DND-41 (cell line): ENCODE data around the gene KIAA1958.

ENCODE experiments used
- ATAC-seq: fragments of 200-7000 bp; cut with Tn5 transposase; 3 replicates; pipeline ENCODE4 v1.9.1; 2021; ENCODE audit warnings: low read depth; ENCODE audit not compliant: insufficient read depth
- DNase-seq: peaks from one replicate; pipeline ENCODE4 v3.0.0-alpha.2; 2020
- H2AFZ ChIP-seq: 2 replicates; pipeline ENCODE4 v1.6.0; 2012; ENCODE audit warnings: low read depth, low read length
- H3K27ac ChIP-seq: 2 replicates; pipeline ENCODE4 v1.5.1; 2012; ENCODE audit warnings: low read length, inconsistent platforms
- H3K27me3 ChIP-seq: fragments of 200-600 bp; sonication (generic); 2 replicates; pipeline ENCODE4 v1.6.0; 2012; ENCODE audit warnings: low read length, mild to moderate bottlenecking, inconsistent platforms; ENCODE audit not compliant: insufficient read depth, poor library complexity
- H3K36me3 ChIP-seq: 2 replicates; pipeline ENCODE4 v1.5.1; 2012; ENCODE audit warnings: low read length, inconsistent platforms; ENCODE audit not compliant: insufficient read depth
- H3K4me1 ChIP-seq: 2 replicates; pipeline ENCODE4 v1.5.1; 2012; ENCODE audit warnings: mild to moderate bottlenecking, low read length; ENCODE audit not compliant: insufficient read depth
- H3K4me2 ChIP-seq: 2 replicates; pipeline ENCODE4 v1.6.0; 2012; ENCODE audit warnings: mild to moderate bottlenecking, moderate library complexity, low read length, inconsistent platforms; ENCODE audit not compliant: insufficient read depth
- H3K4me3 ChIP-seq, 2 experiments: fragments of 200-600 bp in 1 of 2; shearing (Covaris generic) in 1 of 2; 2 replicates each; pipeline ENCODE4 v1.5.1; 2012 to 2016; ENCODE audit warnings: inconsistent platforms in 2 of 2, low read length in 2 of 2, mild to moderate bottlenecking in 2 of 2, low read depth in 1 of 2, moderate library complexity in 1 of 2
- H3K79me2 ChIP-seq: 2 replicates; pipeline ENCODE4 v1.6.0; 2012; ENCODE audit warnings: low read length, inconsistent platforms; ENCODE audit not compliant: insufficient read depth
- H3K9ac ChIP-seq: 2 replicates; pipeline ENCODE4 v1.6.0; 2012; ENCODE audit warnings: low read depth, mild to moderate bottlenecking, inconsistent platforms, low read length, moderate library complexity
- H3K9me3 ChIP-seq: 2 replicates; pipeline ENCODE4 v1.5.1; 2012; ENCODE audit warnings: low read length, moderate library complexity, mild to moderate bottlenecking, inconsistent platforms; ENCODE audit not compliant: insufficient read depth, severe bottlenecking
- H4K20me1 ChIP-seq: 2 replicates; pipeline ENCODE4 v1.6.0; 2012; ENCODE audit warnings: low read length; ENCODE audit not compliant: insufficient read depth
- EZH2 ChIP-seq: IDR thresholded peaks from 3 replicates; pipeline ENCODE4 v1.6.1; 2012; ENCODE audit warnings: borderline replicate concordance, low read depth, mild to moderate bottlenecking, moderate library complexity, low read length, inconsistent platforms; ENCODE audit not compliant: severe bottlenecking
- TF ChIP-seq, protein P1 (sequence below): IDR thresholded peaks from 2 replicates; pipeline ENCODE4 v1.5.1; 2012; ENCODE audit warnings: borderline replicate concordance, low read length, moderate library complexity, mild to moderate bottlenecking; ENCODE audit not compliant: poor library complexity, severe bottlenecking; ENCODE audit errors: extremely low read depth

KIAA1958 gene

GRCh38 chr9:112621018-112621655, 134.5 kb downstream of the KIAA1958 start:
- Histone ChIP-seq H3K4me3 (no peak overlapping the region), H3K4me2 (no peak overlapping the region), H3K79me2 (no peaks in the 10 kb centered on the region), H3K36me3 (peaks cover 14% of the 10 kb centered on the region), H3K27ac (no peak overlapping the region), H4K20me1 (no peaks in the 10 kb centered on the region; the same call in 1 of the 2 replicates), H3K4me1 (no peaks in the 10 kb centered on the region), H3K9me3 (no peaks in the 10 kb centered on the region), H3K9ac (no peak overlapping the region), H2AFZ (no peak overlapping the region), H3K27me3 (no peaks in the 10 kb centered on the region)
- DNase-seq (no peak), ATAC-seq (no peak)
- TF ChIP-seq, protein P1, sequence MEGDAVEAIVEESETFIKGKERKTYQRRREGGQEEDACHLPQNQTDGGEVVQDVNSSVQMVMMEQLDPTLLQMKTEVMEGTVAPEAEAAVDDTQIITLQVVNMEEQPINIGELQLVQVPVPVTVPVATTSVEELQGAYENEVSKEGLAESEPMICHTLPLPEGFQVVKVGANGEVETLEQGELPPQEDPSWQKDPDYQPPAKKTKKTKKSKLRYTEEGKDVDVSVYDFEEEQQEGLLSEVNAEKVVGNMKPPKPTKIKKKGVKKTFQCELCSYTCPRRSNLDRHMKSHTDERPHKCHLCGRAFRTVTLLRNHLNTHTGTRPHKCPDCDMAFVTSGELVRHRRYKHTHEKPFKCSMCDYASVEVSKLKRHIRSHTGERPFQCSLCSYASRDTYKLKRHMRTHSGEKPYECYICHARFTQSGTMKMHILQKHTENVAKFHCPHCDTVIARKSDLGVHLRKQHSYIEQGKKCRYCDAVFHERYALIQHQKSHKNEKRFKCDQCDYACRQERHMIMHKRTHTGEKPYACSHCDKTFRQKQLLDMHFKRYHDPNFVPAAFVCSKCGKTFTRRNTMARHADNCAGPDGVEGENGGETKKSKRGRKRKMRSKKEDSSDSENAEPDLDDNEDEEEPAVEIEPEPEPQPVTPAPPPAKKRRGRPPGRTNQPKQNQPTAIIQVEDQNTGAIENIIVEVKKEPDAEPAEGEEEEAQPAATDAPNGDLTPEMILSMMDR, result no peak
- TF ChIP-seq EZH2, result no peak

DNA sequence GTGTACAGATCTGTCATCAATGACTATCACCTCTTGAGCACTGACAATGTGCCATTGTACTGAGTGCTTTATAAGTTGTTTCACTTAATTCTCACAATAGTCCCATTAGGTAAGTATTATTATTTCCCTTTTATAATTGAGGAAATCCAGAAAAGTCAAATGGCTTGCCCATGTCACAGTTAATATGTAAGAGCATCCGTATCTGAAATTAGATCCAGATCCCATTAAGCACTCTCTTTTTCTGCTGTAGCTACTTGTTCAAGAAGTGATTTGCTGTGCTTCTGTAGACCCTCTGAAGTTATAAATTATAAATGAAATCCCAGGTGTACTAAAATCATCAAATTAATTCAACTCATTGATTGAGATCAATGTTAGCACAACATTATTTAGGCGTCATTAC, 136.6 kb downstream of the KIAA1958 start:
- Histone ChIP-seq H3K4me3 (no peak overlapping the region), H3K4me2 (no peak overlapping the region), H2AFZ (no peak overlapping the region), H3K9me3 (no peaks in the 10 kb centered on the region), H4K20me1 (no peaks in the 10 kb centered on the region; the same call in 1 of the 2 replicates), H3K27ac (no peak overlapping the region), H3K36me3 (peaks cover 6% of the 10 kb centered on the region), H3K27me3 (no peaks in the 10 kb centered on the region), H3K9ac (no peak overlapping the region), H3K79me2 (no peaks in the 10 kb centered on the region), H3K4me1 (no peaks in the 10 kb centered on the region)
- no peak for DNase-seq
- ATAC-seq, result no peak
- TF ChIP-seq, protein P1, result no peak
- TF ChIP-seq EZH2, result no peak

DNA sequence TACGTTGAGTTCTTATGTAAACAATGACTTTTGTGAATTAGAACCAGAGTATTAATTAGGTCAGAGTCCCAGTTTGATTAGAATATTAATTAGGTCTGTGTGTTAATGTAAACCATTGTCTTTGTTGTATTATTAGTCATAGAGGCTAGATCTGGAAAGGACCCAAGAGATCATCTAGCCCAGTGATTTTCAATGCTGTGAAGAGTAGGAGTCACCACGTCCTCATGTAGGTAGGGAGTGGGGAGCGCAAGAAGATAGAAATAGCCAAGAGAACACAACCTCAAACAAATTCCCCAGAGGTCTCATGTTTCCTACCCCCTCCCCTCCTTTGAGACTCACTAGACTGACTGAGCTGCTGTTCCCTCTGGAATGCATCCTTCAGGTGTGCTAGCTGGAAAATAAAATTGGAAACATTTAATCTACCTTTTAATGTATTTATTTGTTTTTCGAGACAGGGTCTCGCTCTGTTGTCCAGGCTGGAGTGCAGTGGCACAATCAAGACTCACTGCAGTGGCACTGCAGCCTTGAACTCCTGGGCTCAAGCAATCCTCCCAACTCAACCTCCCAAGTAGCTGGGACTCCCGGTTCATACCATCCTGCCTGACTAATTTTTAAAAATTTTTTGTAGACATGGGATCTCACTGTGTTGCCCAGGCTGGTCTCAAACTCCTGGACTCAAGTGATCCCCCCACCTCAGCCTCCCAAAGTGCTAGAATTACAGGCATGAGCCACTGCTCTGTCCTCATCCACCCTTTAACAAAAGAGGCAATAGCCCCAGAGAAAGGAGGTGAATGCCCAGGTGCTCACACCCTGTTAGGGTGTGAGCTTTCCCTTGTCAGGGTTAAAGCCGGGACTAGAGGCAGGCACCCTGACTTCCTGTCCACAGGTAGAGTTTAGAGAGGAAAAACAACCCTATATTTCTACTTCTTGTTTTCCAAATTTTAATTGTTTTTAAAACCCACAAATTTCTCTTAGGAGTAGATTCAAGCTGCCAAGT, 138.4 kb downstream of the KIAA1958 start:
- H3K79me2 ChIP-seq, result no peaks in the 10 kb centered on the region
- no peak overlapping the region for H2AFZ ChIP-seq
- H3K9ac ChIP-seq, result no peak overlapping the region
- no peak overlapping the region for H3K4me3 ChIP-seq
- no peaks in the 10 kb centered on the region; the same call in 1 of the 2 replicates for H3K36me3 ChIP-seq
- no peaks in the 10 kb centered on the region for H3K4me1 ChIP-seq
- no peak overlapping the region for H3K27ac ChIP-seq
- DNase-seq (no peak), ATAC-seq (no peak)
- H3K27me3 ChIP-seq, result no peaks in the 10 kb centered on the region
- no peak overlapping the region for H3K4me2 ChIP-seq
- H3K9me3 ChIP-seq, result no peaks in the 10 kb centered on the region
- TF ChIP-seq, protein P1, result no peak
- no peak for TF ChIP-seq EZH2
- no peaks in the 10 kb centered on the region for H4K20me1 ChIP-seq
